K562 (cell line): ENCODE results near the gene MYB. TPM values are rescaled to one million over a fixed set of nuclear protein-coding genes. Genes with fewer than 3 reads are reported as not detected.

Source experiments
- ATAC-seq: fragments of 200-7000 bp; cut with Tn5 transposase; 3 replicates; pipeline ENCODE4 v1.9.1; 2020; ENCODE audit warnings: moderate library complexity
- BruUV-seq: library from RNA; stranded (reverse); fragments of 400-500 nt; replicated peaks from 2 replicates; lab custom pipeline; 2021; lab: Mats Ljungman, UMichigan
- CTCF ChIA-PET: fragments of 300-600 bp; formaldehyde crosslinking; extraction: SDS; loops from one replicate; lab custom pipeline; 2021; ENCODE audit warnings: low intra/inter-chr PET ratio; lab: Yijun Ruan, JAX
- POLR2A ChIA-PET: fragments of 300-600, 350-650 bp; sonication (Branson Sonifier 250); formaldehyde crosslinking; extraction: SDS; loops from one replicate; lab custom pipeline; 2021; ENCODE audit warnings: antibody characterized with exemption, inconsistent platforms; lab: Yijun Ruan, JAX
- DNase-seq, 4 experiments: peaks; one replicate each; pipeline versions ENCODE4 v3.0.0 to v3.0.0-alpha.2; 2011 to 2018; ENCODE audit warnings: low spot score in 3 of 4, mixed read lengths in 3 of 4; ENCODE audit errors: extremely low read depth in 1 of 4
- FAIRE-seq: peaks from 2 replicates; lab custom pipeline; 2011; peaks lifted over from hg19 to GRCh38; lab: Jason Lieb, UNC
- H2AFZ ChIP-seq: 2 replicates; pipeline ENCODE4 v1.6.0; 2011; ENCODE audit warnings: low read depth, low read length, control low read depth, inconsistent platforms
- H3K27ac ChIP-seq: fragments of 200-600 bp; 3 replicates; pipeline ENCODE4 v1.8.0; 2011; ENCODE audit warnings: low read depth, mild to moderate bottlenecking, control low read depth, inconsistent platforms, low read length, moderate library complexity, mixed read lengths; ENCODE audit errors: extremely low read depth
- H3K27me3 ChIP-seq, 2 experiments: fragments of 300-600 bp in 1 of 2; 2 replicates in 1 of 2; 3 replicates in 1 of 2; pipeline versions ENCODE4 v1.6.0 to v1.8.0; 2011; ENCODE audit warnings: inconsistent platforms in 2 of 2, low read length in 2 of 2, mild to moderate bottlenecking in 1 of 2, mixed read lengths in 1 of 2, moderate library complexity in 1 of 2; ENCODE audit not compliant: control insufficient read depth in 2 of 2, insufficient read depth in 2 of 2
- H3K36me3 ChIP-seq: fragments of 300-600 bp; 3 replicates; pipeline ENCODE4 v1.8.0; 2011; ENCODE audit warnings: mild to moderate bottlenecking, low read length, inconsistent platforms; ENCODE audit not compliant: control insufficient read depth, insufficient read depth
- H3K4me1 ChIP-seq, 2 experiments: fragments of 200-600 bp in 1 of 2; replicated peaks in 1 of 2; 2 replicates in 1 of 2; 3 replicates in 1 of 2; pipeline versions ENCODE4 v1.5.1 to v1.8.0; 2011; ENCODE audit warnings: inconsistent platforms in 2 of 2, low read length in 2 of 2, mild to moderate bottlenecking in 1 of 2, mixed read lengths in 1 of 2, moderate library complexity in 1 of 2; ENCODE audit not compliant: control insufficient read depth in 2 of 2, insufficient read depth in 2 of 2
- H3K4me2 ChIP-seq: 2 replicates; pipeline ENCODE4 v1.6.1; 2011; ENCODE audit warnings: low read length, control low read depth, inconsistent platforms, mixed read lengths; ENCODE audit not compliant: insufficient read depth
- H3K4me3 ChIP-seq: fragments of 200-600 bp; sonication (generic), shearing (Covaris generic); 2 replicates; pipeline ENCODE4 v1.5.1; 2016; ENCODE audit warnings: control low read depth, inconsistent platforms
- H3K79me2 ChIP-seq: fragments of 200-600 bp; 3 replicates; pipeline ENCODE4 v1.8.0; 2011; ENCODE audit warnings: low read length, inconsistent platforms; ENCODE audit not compliant: control insufficient read depth, insufficient read depth
- H3K9ac ChIP-seq, 2 experiments: 2 replicates each; pipeline versions ENCODE4 v1.6.0 to v1.6.1; 2011; ENCODE audit warnings: low read depth in 2 of 2, low read length in 2 of 2, control low read depth in 1 of 2, inconsistent platforms in 1 of 2, mild to moderate bottlenecking in 1 of 2, mixed read lengths in 1 of 2; ENCODE audit not compliant: insufficient read depth in 1 of 2
- H3K9me1 ChIP-seq: one replicate; pipeline ENCODE4 v1.6.0; 2011; ENCODE audit warnings: inconsistent platforms, mild to moderate bottlenecking, low read length, moderate library complexity; ENCODE audit not compliant: control insufficient read depth, insufficient read depth
- H3K9me3 ChIP-seq: replicated peaks from 2 replicates; pipeline ENCODE4 v1.5.1; 2011; ENCODE audit warnings: low read depth, low read length, inconsistent platforms; ENCODE audit not compliant: control insufficient read depth, insufficient read depth
- H4K20me1 ChIP-seq: replicated peaks from 2 replicates; pipeline ENCODE4 v1.6.1; 2011; ENCODE audit warnings: low read length, inconsistent platforms, mixed read lengths; ENCODE audit not compliant: control insufficient read depth, insufficient read depth
- ATF7 ChIP-seq: fragments of 450-650 bp; IDR thresholded peaks from 2 replicates; pipeline ENCODE4 v1.7.1; 2014; ENCODE audit warnings: mild to moderate bottlenecking, moderate library complexity
- GABPB1 ChIP-seq: sonication (generic); formaldehyde crosslinking; IDR thresholded peaks from 2 replicates; pipeline ENCODE4 v1.8.0; 2022; ENCODE audit warnings: mild to moderate bottlenecking, missing genetic modification reagents
- NR2C1 ChIP-seq, 2 experiments: fragments of 450-650 bp; IDR thresholded peaks; 2 replicates each; pipeline ENCODE4 v1.6.1; 2017; ENCODE audit warnings: mild to moderate bottlenecking in 2 of 2, antibody characterized with exemption in 1 of 2, inconsistent platforms in 1 of 2, missing compliant biosample characterization in 1 of 2, missing genetic modification characterization in 1 of 2
- PML ChIP-seq: IDR thresholded peaks from 2 replicates; pipeline ENCODE4 v1.6.1; 2012; ENCODE audit warnings: low read length, inconsistent platforms
- RAD21 ChIP-seq, 2 experiments: fragments of 250-450 bp in 1 of 2; fragments of 450-650 bp in 1 of 2; sonication (Bioruptor Pico) in 1 of 2; formaldehyde crosslinking in 1 of 2; IDR thresholded peaks in 1 of 2; conservative IDR thresholded peaks in 1 of 2; 2 replicates each; pipeline versions ENCODE4 v1.4.0 to v1.8.0; 2020 to 2022; ENCODE audit warnings: mild to moderate bottlenecking in 2 of 2, moderate library complexity in 1 of 2
- REST ChIP-seq, 2 experiments: fragments of 450-650 bp; formaldehyde crosslinking in 1 of 2; IDR thresholded peaks; 2 replicates each; pipeline versions ENCODE4 v1.4.0 to v1.6.1; 2014 to 2020; ENCODE audit warnings: mild to moderate bottlenecking in 2 of 2, borderline replicate concordance in 1 of 2, low read depth in 1 of 2
- SNIP1 ChIP-seq: fragments of 450-650 bp; IDR thresholded peaks from 2 replicates; pipeline ENCODE4 v1.7.1; 2017; ENCODE audit warnings: low read depth, mild to moderate bottlenecking
- ZFP36 ChIP-seq: fragments of 150-350 bp; IDR thresholded peaks from 2 replicates; pipeline ENCODE4 v1.6.1; 2018; ENCODE audit warnings: low read length, low read depth; ENCODE audit not compliant: partially characterized antibody
- ZNF124 ChIP-seq: sonication (generic); formaldehyde crosslinking; IDR thresholded peaks from 2 replicates; pipeline ENCODE4 v1.8.1; 2022; ENCODE audit warnings: missing genetic modification reagents
- WGBS: fragments of 100-300 bp; shearing (Covaris generic); methylation state at CpG from one replicate; pipeline ENCODE4 v1.1.6; 2016; ENCODE audit warnings: low coverage, mixed read lengths; ENCODE audit not compliant: insufficient coverage; ENCODE audit errors: missing lambda C conversion rate; 5-methylcytosine and 5-hydroxymethylcytosine counted together
- in situ Hi-C: fragments of 300-500 bp; cut with MboI; formaldehyde crosslinking; loops from 4 replicates; pipeline ENCODE4 v1.15.0; 2018; ENCODE audit warnings: inconsistent platforms, mixed read lengths
- intact Hi-C: fragments of 100-400 bp; cut with micrococcal nuclease; formaldehyde crosslinking; loops from 2 replicates; pipeline ENCODE4 v1.14.2; 2022
- polyA plus RNA-seq, 8 experiments: library from polyadenylated mRNA; depleted of rRNA in 4 of 8; stranded (reverse) in 5 of 8; unstranded in 3 of 8; fragments of >200 nt; fragmentation: Nextera tagmentation in 2 of 8; fragmentation: Illumina TruSeq in 1 of 8; extraction: Ambion mirVana in 2 of 8; extraction: Trizol in 1 of 8; gene quantifications; 2 replicates each; pipeline versions ENCODE4 v1.2.1 to v1.2.3, GENCODE V29; 2011 to 2014; ENCODE audit warnings: inconsistent platforms in 1 of 8, missing spikeins in 1 of 8
- total RNA-seq, 7 experiments: library from RNA; depleted of rRNA in 6 of 7; stranded (reverse); fragments of >200 nt in 6 of 7; fragmentation: Illumina TruSeq in 2 of 7; extraction: Trizol in 2 of 7; gene quantifications; 2 replicates each; pipeline versions ENCODE4 v1.2.1 to v1.2.3, GENCODE V29; 2011 to 2021; ENCODE audit warnings: low replicate concordance in 1 of 7
- TF ChIP-seq, protein P1 (sequence below): IDR thresholded peaks from 2 replicates; pipeline ENCODE4 v1.6.1; 2012; ENCODE audit warnings: low read depth, low read length, improper control_type of control experiment, borderline replicate concordance

MYB gene
- total and polyA plus RNA-seq, 9 of the 15 experiments (the other 6 are each of a cell fraction or from before 2014, with no cell fraction given), result 35.8 to 218 (median 140) TPM

DNA sequence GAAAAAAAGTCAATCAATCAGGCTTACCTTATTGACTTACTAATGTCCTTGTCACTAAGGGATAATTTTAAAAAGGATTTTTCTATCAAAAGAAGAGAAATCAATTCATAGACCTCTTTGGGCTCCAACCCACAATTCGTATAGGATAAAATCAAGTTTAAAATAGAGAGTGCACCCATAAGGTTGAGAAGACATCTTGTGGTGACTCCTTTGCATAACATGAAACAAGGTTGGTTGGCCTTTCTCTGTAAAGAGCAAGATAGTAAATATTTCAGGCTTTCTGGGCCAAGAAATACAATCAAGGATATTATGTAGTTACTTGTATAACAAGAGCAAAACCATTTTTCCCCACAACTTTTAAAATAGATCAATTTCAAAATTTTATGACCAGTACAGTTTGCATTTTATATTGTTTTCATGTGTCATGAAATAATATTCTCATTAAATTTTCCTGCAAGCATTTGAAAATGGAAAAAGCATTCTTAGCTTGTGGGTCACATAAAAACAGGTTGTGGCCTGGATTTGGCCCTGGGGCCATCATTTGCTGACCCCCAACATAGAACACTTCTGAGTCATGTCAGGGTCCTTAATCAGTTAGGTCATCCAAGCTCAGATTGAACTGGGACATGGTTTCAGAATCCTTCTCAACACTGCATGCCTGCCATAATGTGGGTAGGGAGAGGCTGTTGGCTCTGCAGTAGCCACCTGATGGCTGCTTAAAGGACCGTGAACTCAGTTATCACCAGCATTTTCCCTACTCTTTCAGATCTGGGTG, 76.7 kb downstream of the MYB start:
- ChIA-PET CTCF (no interaction called here), POLR2A (interaction anchor here (0.9 to 1.3 kb wide), 5 partner anchors 9 to 28 kb away, joined by 3 to 4 read pairs (median 3); no protein-coding TSS in a partner anchor)
- Histone ChIP-seq H3K27me3 (no peaks in the 10 kb centered on the region), H3K9ac (no peak overlapping the region), H3K9me1 (no peaks in the 10 kb centered on the region), H3K4me2 (no peak overlapping the region), H3K79me2 (no peaks in the 10 kb centered on the region), H4K20me1 (no peaks in the 10 kb centered on the region), H2AFZ (peak overlapping the region; percentile 49; the same call in 1 of the 2 replicates), H3K9me3 (no peaks in the 10 kb centered on the region; the same call in 1 of the 2 replicates), H3K36me3 (no peaks in the 10 kb centered on the region), H3K27ac (no peak overlapping the region), H3K4me1 (peaks cover 16 to 68% of the 10 kb centered on the region in 2 experiments), H3K4me3 (no peak overlapping the region)
- FAIRE-seq (no peak), DNase-seq (peak in 1 of 4 experiments; percentile 50), ATAC-seq (peak; percentile 58)
- intact Hi-C loops, result loop anchor here (1.0 to 5.0 kb wide), 3 partner anchors 64 to 113 kb away; no protein-coding TSS in a partner anchor
- WGBS, result 44% methylated on average over 2 of the region's 2 CpGs
- in situ Hi-C loops, result no loop called here
- BruUV-seq, result no TSS peak
- TF ChIP-seq ZFP36 (no peak), ATF7 (no peak), SNIP1 (no peak), RAD21 (CRISPR knock-in tag; conservative IDR thresholded peaks at IDR 0.05 in 1 of 2, IDR thresholded peaks at IDR 0.05 in 1 of 2) (peak; percentile 40 to 65), PML (no peak), REST (IDR thresholded peaks at IDR 0.05; ENCODE audit: borderline replicate concordance) (peak; percentile 24; the same call in 1 of the 2 replicates), REST (CRISPR knock-in tag; IDR thresholded peaks at IDR 0.05; ENCODE audit: low read depth) (no peak), NR2C1 (IDR thresholded peaks at IDR 0.05) (no peak), NR2C1 (tag; IDR thresholded peaks at IDR 0.05) (no peak), ZNF124 (CRISPR knock-in tag) (no peak), GABPB1 (CRISPR knock-in tag) (no peak)
- TF ChIP-seq, protein P1, sequence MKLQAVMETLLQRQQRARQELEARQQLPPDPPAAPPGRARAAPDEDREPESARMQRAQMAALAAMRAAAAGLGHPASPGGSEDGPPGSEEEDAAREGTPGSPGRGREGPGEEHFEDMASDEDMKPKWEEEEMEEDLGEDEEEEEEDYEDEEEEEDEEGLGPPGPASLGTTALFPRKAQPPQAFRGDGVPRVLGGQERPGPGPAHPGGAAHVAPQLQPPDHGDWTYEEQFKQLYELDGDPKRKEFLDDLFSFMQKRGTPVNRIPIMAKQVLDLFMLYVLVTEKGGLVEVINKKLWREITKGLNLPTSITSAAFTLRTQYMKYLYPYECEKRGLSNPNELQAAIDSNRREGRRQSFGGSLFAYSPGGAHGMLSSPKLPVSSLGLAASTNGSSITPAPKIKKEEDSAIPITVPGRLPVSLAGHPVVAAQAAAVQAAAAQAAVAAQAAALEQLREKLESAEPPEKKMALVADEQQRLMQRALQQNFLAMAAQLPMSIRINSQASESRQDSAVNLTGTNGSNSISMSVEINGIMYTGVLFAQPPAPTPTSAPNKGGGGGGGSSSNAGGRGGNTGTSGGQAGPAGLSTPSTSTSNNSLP, result 0 out of 2 replicates have a peak, but pooled peaks have one; percentile 49
